GM23248 (cell line): ENCODE results near the gene RCE1.

Experiments used
- EZH2 ChIP-seq: fragments of 200-600 bp; sonication (generic); IDR thresholded peaks from 2 replicates; pipeline ENCODE4 v1.6.1; 2018; ENCODE audit warnings: antibody characterized with exemption, mild to moderate bottlenecking; ENCODE audit not compliant: insufficient read depth, poor library complexity, severe bottlenecking
- EZH2phosphoT487 ChIP-seq: fragments of 200-600 bp; sonication (generic); IDR thresholded peaks from 2 replicates; pipeline ENCODE4 v1.6.1; 2018; ENCODE audit warnings: antibody characterized with exemption, moderate library complexity, mild to moderate bottlenecking, low read depth; ENCODE audit not compliant: insufficient read depth

DNA sequence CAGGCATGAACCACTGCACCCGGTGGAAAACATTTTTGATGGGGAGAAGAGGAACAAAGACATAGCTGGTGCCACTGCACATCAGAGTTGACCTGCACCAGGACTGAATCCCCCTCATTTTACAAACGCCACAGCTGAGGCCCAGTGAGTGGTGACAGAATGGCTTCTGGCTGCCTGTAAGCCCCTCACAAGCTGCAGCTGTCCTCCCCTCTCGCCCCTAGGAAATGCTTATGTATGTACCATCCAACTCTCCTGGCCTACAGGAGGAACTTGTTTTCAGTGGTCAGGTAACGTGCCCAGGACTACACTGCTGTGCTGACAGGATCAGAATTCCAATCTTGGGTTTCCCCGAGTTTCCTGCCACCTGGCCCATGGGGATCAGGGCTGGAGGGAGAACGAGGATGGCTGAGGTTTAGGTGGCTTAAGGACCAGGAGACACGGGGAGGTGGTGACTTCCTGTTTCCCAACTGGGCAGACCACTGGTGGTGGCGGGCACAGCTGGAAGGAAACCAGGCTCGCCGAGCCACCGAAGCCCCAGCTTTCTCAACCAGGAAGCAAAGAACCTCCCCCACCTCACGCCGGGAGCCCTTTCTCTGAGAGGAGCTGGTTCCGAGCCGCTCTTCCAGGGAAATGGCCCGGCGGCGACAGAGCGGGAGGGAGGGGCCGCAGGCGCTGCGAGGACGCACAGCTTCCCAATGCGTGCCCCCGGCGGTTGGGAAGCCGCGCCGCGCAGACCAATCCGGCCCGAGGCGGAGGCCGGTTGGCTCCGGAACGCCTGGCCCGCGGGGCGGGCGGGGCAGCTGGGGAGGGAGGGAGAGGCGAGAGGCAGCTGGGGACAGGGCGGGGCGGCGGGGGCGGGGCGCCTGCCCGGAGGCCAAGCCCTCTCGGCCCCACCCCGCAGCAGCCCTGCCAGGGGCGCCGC is 12.6 kb downstream of the RCE1 start:
- no peak for TF ChIP-seq EZH2
- no peak for TF ChIP-seq EZH2phosphoT487
